NCI-H524 (cell line): ENCODE results near the gene ABLIM1.

Source experiments
- DNase-seq, 2 experiments: peaks; one replicate each; lab custom pipeline; 2025; lab: John Stamatoyannopoulos, UW

Gene ABLIM1

DNA sequence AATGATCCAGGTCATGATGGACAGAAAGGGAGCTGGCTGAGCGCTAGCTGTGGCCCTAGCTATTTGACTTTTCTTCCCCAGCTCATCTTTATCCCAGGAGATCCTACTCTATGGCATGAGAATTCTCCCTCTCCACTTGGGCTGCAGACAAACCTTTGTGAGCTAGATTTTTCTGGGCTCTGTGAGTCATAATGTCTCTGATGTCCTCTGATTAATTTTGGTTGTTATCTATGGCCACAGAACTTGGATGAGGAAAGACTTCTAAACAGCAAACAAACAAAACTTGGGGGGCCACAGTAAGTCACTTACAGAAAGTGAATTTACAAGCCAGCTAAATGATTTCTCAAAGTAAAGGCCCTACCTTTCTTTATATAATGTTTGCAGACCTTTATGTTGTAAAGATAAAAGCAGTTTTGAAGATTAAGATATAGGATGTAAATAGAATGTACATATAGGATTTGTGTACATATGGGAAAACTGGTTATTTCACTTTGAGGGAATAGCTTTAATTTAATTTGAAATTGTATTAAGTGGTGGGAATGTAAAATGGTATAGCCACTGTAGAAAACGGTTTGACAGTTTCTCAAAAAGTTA, 10.4 kb downstream of the ABLIM1 start:
- DNase-seq, result no peak

DNA sequence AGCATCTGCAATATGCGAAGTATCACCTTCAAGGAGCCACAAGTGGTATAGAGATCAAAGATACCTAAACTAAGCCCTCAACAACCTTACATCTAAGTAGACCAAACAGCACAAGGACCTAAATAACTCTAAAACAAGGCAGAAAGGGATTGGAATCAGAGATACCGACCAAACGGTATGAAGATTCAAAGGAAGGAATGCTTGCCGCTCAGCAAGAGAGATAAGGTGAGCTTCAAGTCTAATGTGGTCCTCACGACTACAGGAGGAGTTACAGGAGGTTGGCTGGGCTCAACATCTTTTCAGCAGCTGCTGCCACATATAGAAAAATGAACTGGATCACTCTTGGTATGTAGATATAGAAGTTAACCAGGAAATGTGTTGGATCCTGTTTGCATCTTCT, 11.6 kb downstream of the ABLIM1 start:
- no peak for DNase-seq

DNA sequence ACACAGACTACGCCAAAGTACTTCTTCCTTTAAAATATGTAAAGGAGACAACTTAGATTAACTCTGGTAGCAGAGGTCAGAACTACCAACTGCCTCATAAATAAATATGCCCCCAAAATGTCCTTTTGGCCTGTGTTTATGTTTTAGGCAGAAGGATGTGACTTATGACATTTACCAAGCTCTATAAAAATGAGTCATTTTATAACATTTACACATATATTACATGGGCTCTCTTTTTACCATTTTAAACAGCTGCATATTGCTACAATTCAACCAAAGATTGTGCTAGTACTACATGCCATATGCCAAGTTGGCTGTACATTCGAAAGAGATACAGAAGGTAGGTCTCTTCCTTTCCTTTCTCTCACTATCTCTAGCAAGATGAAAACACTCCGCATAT, 12.4 kb downstream of the ABLIM1 start:
- DNase-seq, result no peak

DNA sequence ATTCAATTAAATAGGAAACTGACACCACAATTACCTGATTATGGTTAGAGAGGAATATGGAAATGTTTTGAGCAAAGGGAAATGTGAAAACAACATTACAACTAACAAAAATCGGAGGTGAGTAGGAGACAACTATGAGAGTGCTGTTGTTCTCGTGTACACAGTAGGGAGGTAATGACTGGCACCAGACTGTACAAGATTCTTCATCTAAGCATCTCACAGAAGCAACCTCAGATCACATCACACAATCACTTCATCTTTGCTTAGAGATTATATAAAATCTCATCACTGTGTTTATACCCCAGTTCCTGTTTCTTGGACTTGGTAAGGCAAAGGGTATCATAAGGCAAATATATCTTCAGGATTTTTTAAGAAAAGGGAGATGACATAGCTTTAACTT, 14.9 kb downstream of the ABLIM1 start:
- no peak for DNase-seq

DNA sequence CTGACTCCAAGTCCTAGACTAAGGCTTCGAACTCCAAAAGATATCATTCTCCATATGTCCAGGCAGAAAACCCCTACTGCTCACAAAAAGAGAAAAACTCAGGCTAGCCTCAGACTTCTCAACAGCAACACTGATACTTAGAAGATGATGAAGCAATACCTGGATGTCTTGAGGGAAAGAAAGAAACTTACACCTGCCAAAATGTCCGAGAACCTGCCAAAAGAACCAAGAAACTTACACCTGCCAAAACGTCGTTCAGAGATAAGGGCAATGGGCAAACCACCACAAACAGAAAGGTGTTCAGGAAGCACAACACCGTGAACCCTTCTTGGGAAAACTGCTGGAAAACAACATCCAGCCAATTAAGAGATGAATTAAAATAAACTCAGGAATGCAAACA, 15.3 kb downstream of the ABLIM1 start:
- DNase-seq, result no peak

DNA sequence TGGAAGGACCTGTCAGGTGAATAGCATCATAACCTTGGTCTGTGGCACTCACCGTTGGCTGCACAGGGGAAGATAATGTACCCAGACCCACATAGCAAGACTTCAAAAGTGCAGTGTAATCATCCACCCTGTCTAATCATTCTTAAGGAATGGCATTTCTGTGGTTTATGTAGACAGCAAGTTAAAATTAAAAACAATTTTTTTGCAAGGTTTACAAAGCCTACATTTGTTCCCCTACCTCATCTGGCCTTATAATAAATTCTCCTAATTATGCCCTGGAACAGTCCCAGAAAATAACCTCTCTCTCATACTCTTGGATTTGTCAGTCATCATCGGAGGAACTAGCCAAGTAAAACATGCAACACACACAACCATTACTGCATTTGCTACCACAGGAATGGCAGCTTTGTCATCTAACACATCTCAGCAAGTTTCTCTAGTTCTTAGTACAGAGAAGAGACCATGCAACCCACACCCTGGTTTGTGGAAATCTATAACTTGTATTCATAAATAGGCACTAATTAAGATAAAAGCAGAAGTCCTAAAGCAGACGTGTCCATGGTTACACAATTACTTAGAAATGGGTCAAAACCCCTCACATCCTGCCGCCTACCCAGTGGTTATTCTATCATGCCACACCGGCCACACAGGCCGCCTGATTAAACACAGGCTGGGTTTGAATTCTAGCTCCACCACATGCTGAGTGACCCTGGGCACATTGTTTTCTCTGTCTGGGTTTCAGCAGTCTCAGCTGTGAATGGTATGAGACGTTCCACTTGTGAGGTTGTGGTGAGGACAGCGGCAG, 19.1 kb downstream of the ABLIM1 start:
- no peak for DNase-seq

DNA sequence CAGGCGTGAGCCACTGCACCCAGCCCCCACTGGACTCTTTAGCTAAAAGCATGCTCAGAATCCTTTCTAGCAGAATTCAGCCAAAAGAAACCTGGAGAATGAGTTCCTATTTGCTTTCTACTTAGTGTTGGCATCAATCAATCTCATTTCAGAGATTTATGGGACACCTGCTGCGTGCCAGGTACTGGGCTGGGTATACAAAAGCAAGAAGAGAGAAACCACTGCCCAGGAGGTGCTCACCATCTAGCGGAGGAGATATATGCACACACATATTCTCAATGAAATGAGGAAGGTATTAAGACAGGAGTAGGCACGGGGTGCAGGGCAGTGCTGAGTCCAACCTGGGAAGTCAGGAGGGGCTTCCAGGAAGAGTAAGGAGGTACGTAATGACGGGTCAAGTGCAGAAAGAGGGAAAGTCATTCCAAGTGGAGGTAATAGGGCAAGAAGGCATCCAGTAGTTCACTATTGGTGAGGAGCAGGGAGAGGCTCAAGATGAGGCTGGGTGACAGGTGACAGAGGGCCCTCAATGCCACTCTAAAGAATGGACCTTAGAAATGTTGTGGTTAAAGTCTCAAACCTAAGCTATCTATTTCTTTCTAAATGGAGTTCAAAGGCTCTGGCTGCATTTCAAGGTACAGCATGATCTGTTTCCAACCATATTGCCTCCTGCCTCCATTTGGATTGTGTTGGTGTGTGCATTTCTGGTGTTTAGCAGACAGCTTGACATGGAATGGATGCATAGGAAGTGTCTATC, 22.1 kb downstream of the ABLIM1 start:
- DNase-seq, result no peak

DNA sequence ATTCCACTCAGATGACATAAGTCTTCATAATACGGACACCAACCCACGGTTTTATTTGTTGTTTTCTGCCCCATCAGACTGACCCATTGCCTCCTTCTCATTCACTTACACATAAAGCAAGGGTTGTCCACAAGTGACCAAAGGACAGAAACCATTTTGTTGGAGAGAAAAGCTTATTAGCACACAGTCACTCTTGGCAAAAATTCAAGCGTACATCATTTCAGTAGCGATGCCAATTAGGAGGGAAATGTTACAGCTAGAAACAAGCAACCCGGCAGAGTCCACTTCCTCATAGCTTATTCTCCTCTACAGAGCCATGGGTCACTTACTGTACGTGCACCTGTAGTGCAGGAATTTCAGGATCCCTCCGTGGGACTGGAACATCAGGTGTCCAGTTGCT, 23.0 kb downstream of the ABLIM1 start:
- DNase-seq, result no peak

DNA sequence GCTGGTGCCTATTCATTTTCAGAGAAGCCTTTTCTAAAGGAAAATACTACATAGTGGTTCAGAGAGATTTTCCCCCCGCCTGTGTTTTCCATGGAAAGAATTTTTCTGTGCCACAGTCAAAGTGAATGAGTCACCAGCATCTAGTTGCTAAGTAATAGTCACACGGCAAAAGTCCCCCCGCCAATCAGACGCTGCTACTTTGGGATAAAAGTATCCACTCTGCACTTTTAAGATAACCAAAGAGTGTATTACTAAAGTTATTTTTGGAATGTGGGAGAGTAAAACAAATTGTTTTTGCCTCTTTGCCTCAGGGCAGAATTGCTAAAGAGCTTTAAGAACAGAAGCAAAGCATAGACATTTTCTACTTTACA, 23.5 kb downstream of the ABLIM1 start:
- no peak for DNase-seq

DNA sequence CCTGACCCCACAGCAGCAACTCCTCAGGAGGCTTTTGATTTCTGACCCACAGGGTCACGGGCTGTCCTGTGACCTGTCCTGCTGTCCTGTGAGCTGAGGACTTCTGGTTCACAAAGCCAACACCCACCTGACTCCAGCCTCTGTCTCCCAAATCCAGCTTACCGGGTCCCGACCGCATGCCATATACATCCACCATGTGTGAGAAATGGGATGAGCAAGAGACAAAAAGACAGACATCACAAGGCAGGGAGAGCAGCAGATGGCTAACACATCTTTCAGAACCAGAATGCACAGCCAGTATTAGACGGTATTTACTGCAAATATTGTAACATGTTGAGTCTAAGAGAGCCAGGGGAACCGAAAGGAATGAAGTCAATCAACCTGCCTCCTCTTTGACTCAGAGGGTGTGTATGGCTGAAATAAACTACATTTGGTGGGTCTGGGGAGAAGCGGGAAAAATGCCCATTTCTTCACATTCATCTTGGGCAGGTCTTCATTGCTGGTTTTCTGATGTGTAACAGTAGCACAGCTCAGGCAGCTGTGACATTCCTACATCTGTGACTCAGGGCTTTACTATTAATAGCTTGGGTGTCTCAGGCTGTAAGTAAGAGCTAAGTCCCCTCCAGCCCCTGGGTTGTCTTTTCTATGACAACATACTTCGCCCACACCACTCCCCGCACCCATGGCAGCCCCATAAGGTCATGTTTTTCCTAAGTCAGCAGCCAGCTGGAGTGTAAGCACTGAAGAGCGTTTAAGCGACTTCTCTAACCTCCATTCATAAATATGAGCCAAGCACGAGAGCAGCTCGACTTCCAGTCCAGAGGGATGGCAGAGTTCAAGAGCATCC, 25.0 kb downstream of the ABLIM1 start:
- DNase-seq, result peak in 1 of 2 experiments; percentile 76

DNA sequence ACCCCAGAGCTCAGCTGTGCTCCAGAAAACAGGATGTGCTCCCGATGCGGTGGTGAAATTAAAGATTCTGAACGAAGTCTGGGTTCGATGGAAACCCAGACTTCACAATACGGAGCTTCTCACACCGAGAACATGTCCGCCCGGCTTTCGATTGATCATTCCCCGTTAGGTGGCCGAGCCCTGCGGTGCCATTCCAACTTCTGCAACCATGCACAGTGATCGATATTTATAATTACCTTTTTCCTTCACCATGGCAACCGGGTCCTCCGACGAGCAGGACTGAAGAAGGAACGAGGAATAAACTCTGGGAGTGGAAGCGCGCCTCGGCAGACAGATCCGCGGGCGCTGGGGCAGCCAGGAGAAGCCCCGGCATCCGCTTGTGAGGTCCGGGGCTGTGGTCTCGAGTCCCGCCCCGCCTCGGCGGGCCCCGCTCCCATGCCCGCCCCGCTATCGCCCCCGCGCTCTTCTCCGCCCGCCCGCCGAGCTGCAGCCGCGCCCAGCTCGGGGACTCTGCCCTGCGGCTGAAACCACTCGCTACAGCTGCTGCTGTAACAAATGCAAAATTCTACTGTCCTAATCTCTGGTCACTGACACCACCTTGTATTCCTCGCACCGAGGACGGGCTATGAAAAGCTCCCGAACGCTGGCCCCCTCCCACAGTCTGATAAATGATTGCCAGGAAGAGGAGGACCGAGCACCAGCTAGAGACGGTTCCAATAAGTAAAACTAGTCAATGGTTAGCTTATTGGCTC, 26.2 kb downstream of the ABLIM1 start:
- DNase-seq, result peak in 1 of 2 experiments; percentile 9

DNA sequence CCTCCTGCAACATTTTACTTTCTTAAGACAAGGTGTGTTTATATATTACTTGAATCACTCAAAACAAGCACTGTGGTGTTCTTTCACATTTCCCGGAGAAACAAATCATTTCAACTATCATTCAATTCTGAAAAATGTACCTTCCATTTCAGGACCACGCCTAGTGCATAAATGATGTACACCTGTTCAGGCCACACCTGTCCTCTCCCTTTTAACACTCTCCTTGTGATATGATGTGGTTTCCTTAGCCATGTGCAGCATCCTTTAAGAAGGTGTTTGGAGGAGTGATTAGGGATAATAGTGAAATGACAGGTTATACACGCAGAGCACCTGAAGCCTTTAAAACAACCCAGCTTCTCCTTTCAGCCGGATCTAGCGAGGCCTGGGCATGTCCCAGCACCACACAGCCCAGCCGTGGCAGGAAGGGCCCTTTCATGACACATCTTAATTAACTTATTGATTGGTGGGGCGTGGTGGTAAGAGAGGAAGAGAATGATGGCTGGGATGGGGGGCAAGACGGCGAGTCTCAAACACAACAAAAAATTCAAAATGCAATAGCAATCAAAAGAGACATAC, 26.9 kb downstream of the ABLIM1 start:
- DNase-seq, result no peak

DNA sequence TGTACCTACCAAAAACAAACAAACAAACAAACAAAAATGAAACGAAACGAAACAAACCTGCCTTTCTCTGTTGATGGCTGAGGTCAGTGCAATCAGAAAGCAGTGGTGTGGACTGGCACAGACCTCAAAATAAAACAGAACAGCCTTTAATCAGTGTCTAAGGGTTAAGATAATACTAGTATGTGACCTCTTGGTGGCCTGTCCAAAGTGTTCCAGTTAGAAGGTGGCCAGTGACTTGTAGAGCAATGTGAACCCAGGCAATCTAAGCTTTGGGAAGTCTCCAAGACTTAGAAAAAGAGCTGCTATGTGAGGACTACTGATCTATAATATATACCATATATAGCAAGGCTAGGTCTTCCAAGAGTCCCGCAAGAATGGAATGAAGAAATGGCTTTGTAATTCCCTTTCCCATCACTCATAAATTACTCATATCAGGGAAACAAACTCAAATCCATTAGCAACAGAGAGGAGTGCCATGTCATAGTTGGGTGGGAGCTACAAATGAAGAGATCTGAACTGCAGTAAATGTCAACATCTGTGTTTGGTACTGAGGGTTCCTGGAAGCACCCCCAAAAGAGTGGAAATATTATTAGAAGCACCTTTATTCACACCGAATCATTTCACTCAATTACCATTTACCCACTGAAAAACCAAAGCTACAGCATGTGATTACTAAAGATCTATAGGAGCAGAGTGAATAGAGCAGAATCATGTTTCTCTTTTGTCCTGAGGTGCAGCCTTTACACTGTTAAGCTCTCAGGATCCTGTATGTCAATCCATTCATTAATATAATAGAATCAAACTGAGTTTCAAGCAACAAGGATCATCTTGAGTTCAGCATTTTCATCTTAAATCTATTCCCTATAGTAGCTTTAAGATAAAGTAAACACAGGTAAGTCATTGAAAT, 28.0 kb downstream of the ABLIM1 start:
- DNase-seq, result no peak

DNA sequence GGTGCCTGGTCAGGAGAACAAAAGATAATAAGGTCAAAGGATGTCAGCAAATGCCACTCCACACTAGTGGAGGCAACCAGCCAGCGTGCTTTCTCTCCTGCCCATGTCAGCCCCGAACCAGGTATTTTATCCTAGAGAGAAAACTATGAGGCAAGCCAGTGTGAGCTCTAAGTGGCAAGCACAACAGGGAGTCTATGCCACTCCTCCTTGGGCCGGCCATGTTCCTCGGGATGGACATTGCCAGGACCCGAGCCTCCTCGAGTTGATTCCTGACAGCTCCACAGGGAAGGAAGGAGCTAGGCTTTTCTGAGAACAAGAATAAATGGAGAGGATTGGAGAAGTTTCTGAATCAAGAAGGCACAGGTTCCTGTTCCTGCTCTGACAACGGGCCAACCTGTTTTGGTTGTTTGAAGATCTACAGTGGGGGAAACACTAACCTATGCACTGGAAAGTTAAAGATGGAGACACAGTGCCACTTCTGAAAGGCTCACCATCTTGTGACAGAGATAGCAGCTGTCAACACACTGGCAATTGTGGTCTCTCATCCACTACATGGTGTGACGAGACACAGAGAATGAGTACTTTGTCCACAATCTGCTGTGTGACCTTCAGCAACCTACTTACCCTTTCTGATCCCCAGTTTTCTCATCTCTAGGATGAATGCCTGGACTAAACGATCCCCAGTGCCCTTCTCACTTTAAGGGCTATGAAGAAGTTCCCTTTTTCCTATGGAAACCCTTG, 28.8 kb downstream of the ABLIM1 start:
- DNase-seq, result no peak

DNA sequence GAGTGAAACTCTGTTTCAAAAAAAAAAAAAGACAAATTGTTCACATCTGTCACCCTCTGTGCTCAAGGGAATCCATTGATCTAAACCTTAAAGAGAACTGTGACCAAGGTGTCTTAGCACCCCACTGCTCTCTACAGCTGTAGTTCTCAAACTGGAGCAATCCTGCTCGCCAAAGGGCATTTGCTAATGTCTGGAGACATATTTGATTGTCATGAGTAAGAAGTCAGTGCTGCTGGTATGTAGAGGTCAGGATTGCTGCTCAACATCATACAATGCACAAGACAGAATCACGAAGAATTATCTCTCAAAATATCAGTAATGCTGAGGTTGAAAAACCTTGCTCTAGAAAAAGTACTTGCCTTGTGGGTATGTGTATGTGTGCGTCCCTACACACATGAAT, 30.0 kb downstream of the ABLIM1 start:
- DNase-seq, result peak in 1 of 2 experiments; percentile 4

DNA sequence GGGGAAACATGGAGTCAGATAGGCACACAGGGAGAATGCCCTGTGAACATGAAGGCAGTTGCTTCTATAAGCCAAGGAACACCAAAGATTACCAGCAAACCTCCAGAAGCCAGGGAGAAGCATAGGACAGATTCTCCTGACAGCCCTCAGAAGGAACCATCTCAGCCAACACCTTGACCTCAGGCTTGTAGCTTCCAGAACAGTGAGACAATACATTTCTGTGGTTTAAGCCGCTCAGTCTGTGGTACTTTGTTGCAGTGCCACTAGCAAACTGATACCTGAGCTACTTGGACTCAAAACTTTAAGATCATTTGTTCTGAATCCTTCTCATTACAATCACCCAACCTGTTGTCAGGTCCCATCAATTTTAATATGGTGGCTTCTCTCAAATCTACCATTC, 31.2 kb downstream of the ABLIM1 start:
- DNase-seq, result no peak

DNA sequence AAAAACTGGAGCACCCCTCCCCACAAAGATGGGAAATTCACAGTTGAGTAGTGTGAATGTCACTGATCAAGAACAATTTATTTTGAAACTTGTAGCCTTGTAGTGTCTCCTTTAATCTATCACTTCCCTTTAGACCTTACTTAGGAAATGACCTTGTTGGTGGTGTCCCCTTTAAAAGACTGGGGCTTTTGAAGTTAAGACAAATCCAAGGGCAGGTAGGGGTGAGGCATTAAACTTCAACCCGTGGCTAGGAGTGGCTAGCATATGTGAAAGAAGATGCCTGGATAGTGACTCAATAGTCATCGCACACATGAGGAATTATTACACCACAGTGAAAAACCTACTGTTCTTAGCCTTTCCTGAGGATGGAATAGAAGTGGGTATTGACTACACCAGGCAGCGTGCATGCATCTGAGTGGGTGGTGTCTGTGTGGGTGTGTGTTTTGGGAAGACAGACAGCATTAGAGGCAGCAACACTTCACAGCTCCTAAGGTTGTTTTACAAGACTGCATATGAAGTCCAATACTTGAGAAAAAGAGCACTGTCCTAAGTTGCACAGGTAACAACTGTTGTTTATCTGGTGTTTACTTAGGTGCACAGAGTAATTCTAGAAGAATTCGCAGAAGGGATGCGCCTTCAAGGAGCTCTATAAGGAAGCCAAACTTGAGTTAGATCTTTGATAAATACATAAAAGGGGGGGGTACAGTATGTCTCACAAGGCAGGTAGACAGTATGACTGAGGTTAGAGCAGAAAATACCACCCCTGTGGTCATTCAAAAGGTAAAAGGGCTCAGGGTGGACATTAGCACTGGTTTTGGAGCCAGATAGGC, 32.9 kb downstream of the ABLIM1 start:
- DNase-seq, result no peak

DNA sequence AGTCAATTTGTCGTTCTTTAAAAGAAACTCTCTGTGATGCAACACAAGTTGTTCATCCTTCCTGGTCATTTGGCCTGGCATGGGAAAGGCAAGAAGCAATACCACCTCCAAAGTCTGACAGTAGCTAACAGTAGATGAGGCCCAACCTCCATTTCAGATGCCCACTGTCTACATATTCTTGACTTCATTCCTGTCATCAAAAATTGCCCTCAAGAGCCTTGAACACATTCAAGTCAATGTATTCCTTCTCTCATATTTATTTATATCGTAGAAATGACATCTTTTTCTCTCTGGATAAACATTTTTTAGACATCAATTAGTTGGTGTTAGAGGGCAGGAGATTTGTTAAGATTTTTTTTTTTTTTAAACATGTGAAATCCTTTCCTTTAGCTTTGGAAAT, 33.7 kb downstream of the ABLIM1 start:
- DNase-seq, result no peak
